GM10266 (cell line): ENCODE results near the gene SLAMF1.
A peak's percentile ranks its signal among the peaks of the same experiment; 100 is the strongest.

Experiments used
- DNase-seq: peaks from one replicate; pipeline ENCODE4 v3.0.0; 2012; ENCODE audit errors: extremely low spot score
- CTCF ChIP-seq: IDR thresholded peaks from 2 replicates; pipeline ENCODE4 v1.5.1; 2012; ENCODE audit warnings: mild to moderate bottlenecking, low read depth; ENCODE audit not compliant: control insufficient read depth, insufficient read depth; ENCODE audit errors: missing control alignments

SLAMF1 gene

GRCh38 chr1:160637821-160638539 is 8.9 kb downstream of the SLAMF1 start:
- DNase-seq: peak; percentile 32
- no peak for TF ChIP-seq CTCF

- no peak for DNase-seq
- TF ChIP-seq CTCF: no peak
Measured at GRCh38 chr1:160637065-160637464, 9.8 kb downstream of the SLAMF1 start.

GRCh38 chr1:160636547-160636946 is 10.3 kb downstream of the SLAMF1 start:
- TF ChIP-seq CTCF: no peak
- DNase-seq: no peak

GRCh38 chr1:160636076-160636475 is 10.8 kb downstream of the SLAMF1 start:
- no peak for DNase-seq
- TF ChIP-seq CTCF: no peak

- no peak for DNase-seq
- no peak for TF ChIP-seq CTCF
Measured at GRCh38 chr1:160634543-160635491, 12.0 kb downstream of the SLAMF1 start.

- no peak for TF ChIP-seq CTCF
- DNase-seq: no peak
Measured at GRCh38 chr1:160633330-160633903, 13.4 kb downstream of the SLAMF1 start.
